ENCODE data around the gene CDK5.

Gene CDK5

GRCh38 chr7:151061213-151062110 is 3.8 kb upstream of the CDK5 start:
- DNase-seq (ENCODE audit: insufficient read length, low spot score) (no peak), FAIRE-seq (no peak)
- peak; percentile 38 for TF ChIP-seq POLR2A (IDR thresholded peaks at IDR 0.05; ENCODE audit: low read depth, low read length)

- DNase-seq (ENCODE audit: insufficient read length, low spot score) (peak; percentile 73), FAIRE-seq (no peak)
- peak; percentile 54 for TF ChIP-seq POLR2A (IDR thresholded peaks at IDR 0.05; ENCODE audit: low read depth, low read length)
These were observed 2.9 kb upstream of the CDK5 start for GRCh38 chr7:151060416-151061212.

- DNase-seq (ENCODE audit: insufficient read length, low spot score) (no peak), FAIRE-seq (no peak)
- TF ChIP-seq POLR2A (IDR thresholded peaks at IDR 0.05; ENCODE audit: low read depth, low read length) = no peak
These were observed 2.4 kb upstream of the CDK5 start for GRCh38 chr7:151060113-151060415.

- TF ChIP-seq POLR2A (IDR thresholded peaks at IDR 0.05; ENCODE audit: low read depth, low read length) = no peak; the same call in none of the 2 replicates
- FAIRE-seq (no peak), DNase-seq (ENCODE audit: insufficient read length, low spot score) (peak; percentile 79)
These were observed 1.8 kb upstream of the CDK5 start, which contains the start of gene SLC4A2 for GRCh38 chr7:151059367-151060112. Gene SLC4A2 (plus strand): TSS chr7:151059589. CDS start chr7:151061988, 2,399 bp downstream.

- TF ChIP-seq POLR2A (IDR thresholded peaks at IDR 0.05; ENCODE audit: low read depth, low read length) = no peak
- DNase-seq (ENCODE audit: insufficient read length, low spot score) (no peak), FAIRE-seq (no peak)
These were observed 1.2 kb upstream of the CDK5 start for GRCh38 chr7:151058781-151059366.

GRCh38 chr7:151057989-151058780 is 488 bp upstream of the CDK5 start:
- FAIRE-seq = peak; percentile 6
- DNase-seq (ENCODE audit: insufficient read length, low spot score) = peak; percentile 100
- TF ChIP-seq POLR2A (IDR thresholded peaks at IDR 0.05; ENCODE audit: low read depth, low read length) = peak; percentile 69; the same call in 1 of the 2 replicates

GRCh38 chr7:151056666-151057505 is 811 bp downstream of the CDK5 start:
- FAIRE-seq (no peak), DNase-seq (ENCODE audit: insufficient read length, low spot score) (no peak)
- no peak; the same call in 1 of the 2 replicates for TF ChIP-seq POLR2A (IDR thresholded peaks at IDR 0.05; ENCODE audit: low read depth, low read length)

- TF ChIP-seq POLR2A (IDR thresholded peaks at IDR 0.05; ENCODE audit: low read depth, low read length) = no peak
- FAIRE-seq (no peak), DNase-seq (ENCODE audit: insufficient read length, low spot score) (no peak)
These were observed 1.4 kb downstream of the CDK5 start for GRCh38 chr7:151056283-151056665.

- FAIRE-seq (no peak), DNase-seq (ENCODE audit: insufficient read length, low spot score) (no peak)
- TF ChIP-seq POLR2A (IDR thresholded peaks at IDR 0.05; ENCODE audit: low read depth, low read length) = no peak
These were observed 3.9 kb downstream of the CDK5 start for GRCh38 chr7:151053751-151054150.

- DNase-seq (ENCODE audit: insufficient read length, low spot score) (no peak), FAIRE-seq (no peak)
These were observed 4.6 kb downstream of the CDK5 start for GRCh38 chr7:151053096-151053495.

GRCh38 chr7:151051108-151051507 is 6.6 kb downstream of the CDK5 start:
- FAIRE-seq = no peak
- DNase-seq (ENCODE audit: insufficient read length, low spot score) = no peak
- no peak for TF ChIP-seq POLR2A (IDR thresholded peaks at IDR 0.05; ENCODE audit: low read depth, low read length)

More at GRCh38 chr7:151053096-151053495, 4.6 kb downstream of the CDK5 start:
- no peak for TF ChIP-seq POLR2A (IDR thresholded peaks at IDR 0.05; ENCODE audit: low read depth, low read length)

- DNase-seq (ENCODE audit: insufficient read length, low spot score) (no peak), FAIRE-seq (no peak)
- TF ChIP-seq POLR2A (IDR thresholded peaks at IDR 0.05; ENCODE audit: low read depth, low read length) = no peak
These were observed 8.7 kb downstream of the CDK5 start for GRCh38 chr7:151048911-151049463.

All from H54 (cell line).